Suprapubic skin (tissue), 4 donors: ENCODE data around the gene CNOT3. TPM values are rescaled to one million over a fixed set of nuclear protein-coding genes. Genes with fewer than 3 reads are reported as not detected.

Experiments used
- DNase-seq, 2 donors: peaks; one replicate each; pipeline ENCODE4 v3.0.0-alpha.2; 2019; ENCODE audit warnings: low spot score in 2 of 2
- H3K27ac ChIP-seq: fragments of 200-600 bp; sonication (generic); one replicate; pipeline ENCODE4 v1.5.1; 2019
- H3K27me3 ChIP-seq: fragments of 200-600 bp; sonication (generic); one replicate; pipeline ENCODE4 v1.5.1; 2019
- H3K36me3 ChIP-seq: fragments of 200-600 bp; sonication (generic); one replicate; pipeline ENCODE4 v1.5.1; 2019
- H3K4me1 ChIP-seq: fragments of 200-600 bp; sonication (generic); one replicate; pipeline ENCODE4 v1.5.1; 2019
- H3K4me3 ChIP-seq: fragments of 200-600 bp; sonication (generic); one replicate; pipeline ENCODE4 v1.5.1; 2019; ENCODE audit warnings: mild to moderate bottlenecking
- H3K9me3 ChIP-seq: fragments of 200-600 bp; sonication (generic); one replicate; pipeline ENCODE4 v1.5.1; 2019
- EP300 ChIP-seq: sonication (generic); formaldehyde crosslinking; IDR thresholded peaks from one replicate; pipeline ENCODE4 v1.6.1; 2017; ENCODE audit warnings: antibody characterized with exemption
- POLR2A ChIP-seq, 2 donors: fragments of 450-650 bp; IDR thresholded peaks; one replicate each; pipeline ENCODE4 v1.6.1; 2017; ENCODE audit warnings: antibody characterized with exemption in 2 of 2, mild to moderate bottlenecking in 2 of 2, moderate library complexity in 2 of 2
- WGBS: methylation state at CpG from one replicate; pipeline ENCODE4 v1.1.5; 2018; 5-methylcytosine and 5-hydroxymethylcytosine counted together
- total RNA-seq, 4 donors: library from RNA; depleted of rRNA; stranded (reverse); fragments of >200 nt; gene quantifications; one replicate each; pipeline ENCODE4 v1.1.0, GENCODE V29; 2016
- TF ChIP-seq, protein P1 (sequence below), 2 donors: fragments of 200-600 bp in 1 of 2; fragments of 450-650 bp in 1 of 2; sonication (generic) in 1 of 2; IDR thresholded peaks; one replicate each; pipeline ENCODE4 v1.5.1; 2016 to 2019; ENCODE audit warnings: antibody characterized with exemption in 2 of 2, mild to moderate bottlenecking in 1 of 2, moderate library complexity in 1 of 2

CNOT3 gene
- total RNA-seq, 4 donors from 2014 or later = 27.3 to 40.7 (median 35.2) TPM

DNA sequence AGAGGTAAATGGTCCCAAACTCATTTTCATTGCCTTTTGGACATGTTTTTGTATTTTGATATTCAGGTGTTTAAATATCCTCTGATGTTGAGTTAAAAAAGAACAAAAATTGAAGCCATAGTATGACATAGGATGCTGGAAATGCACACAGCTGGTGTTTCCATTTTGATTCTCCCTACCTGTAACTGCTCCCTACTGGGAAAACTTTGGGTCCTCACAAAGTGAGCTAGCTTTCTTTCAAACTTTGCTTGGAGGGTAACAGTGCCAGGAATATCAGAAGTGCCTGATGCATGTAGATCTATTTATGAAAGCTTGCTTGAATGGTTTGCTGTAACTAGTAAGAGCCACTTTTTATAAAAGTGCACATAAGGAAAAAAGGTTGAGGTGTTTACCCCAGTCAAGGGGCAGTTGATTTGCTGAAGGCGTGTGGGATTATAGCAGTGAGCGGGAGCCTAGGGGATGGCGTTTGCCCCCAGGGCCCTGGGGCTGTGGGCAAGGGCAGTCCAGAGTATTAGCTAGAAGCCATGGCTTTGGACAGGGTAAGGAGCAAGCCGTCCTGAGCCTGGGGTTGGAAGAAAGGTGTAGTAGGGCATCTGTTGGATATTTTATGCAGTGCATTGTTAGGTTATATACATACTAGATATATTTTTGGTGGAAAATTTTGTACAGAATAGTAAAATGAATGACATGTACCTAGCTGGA lies 67.4 kb downstream of the CNOT3 start:
- peaks cover 62% of the 10 kb centered on the region for H3K36me3 ChIP-seq
- TF ChIP-seq EP300 (no peak), POLR2A (IDR thresholded peaks at IDR 0.05) (no peak)
- TF ChIP-seq, protein P1, sequence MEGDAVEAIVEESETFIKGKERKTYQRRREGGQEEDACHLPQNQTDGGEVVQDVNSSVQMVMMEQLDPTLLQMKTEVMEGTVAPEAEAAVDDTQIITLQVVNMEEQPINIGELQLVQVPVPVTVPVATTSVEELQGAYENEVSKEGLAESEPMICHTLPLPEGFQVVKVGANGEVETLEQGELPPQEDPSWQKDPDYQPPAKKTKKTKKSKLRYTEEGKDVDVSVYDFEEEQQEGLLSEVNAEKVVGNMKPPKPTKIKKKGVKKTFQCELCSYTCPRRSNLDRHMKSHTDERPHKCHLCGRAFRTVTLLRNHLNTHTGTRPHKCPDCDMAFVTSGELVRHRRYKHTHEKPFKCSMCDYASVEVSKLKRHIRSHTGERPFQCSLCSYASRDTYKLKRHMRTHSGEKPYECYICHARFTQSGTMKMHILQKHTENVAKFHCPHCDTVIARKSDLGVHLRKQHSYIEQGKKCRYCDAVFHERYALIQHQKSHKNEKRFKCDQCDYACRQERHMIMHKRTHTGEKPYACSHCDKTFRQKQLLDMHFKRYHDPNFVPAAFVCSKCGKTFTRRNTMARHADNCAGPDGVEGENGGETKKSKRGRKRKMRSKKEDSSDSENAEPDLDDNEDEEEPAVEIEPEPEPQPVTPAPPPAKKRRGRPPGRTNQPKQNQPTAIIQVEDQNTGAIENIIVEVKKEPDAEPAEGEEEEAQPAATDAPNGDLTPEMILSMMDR (IDR thresholded peaks at IDR 0.05) = no peak
- no peaks in the 10 kb centered on the region for H3K9me3 ChIP-seq
- H3K27ac ChIP-seq = no peak overlapping the region
- no peak overlapping the region for H3K4me3 ChIP-seq
- DNase-seq = no peak
- WGBS = 84% methylated on average over 4 of the region's 4 CpGs
- peaks cover 85% of the 10 kb centered on the region for H3K4me1 ChIP-seq
- H3K27me3 ChIP-seq = no peaks in the 10 kb centered on the region

Other genes starting within 250 kb of the CNOT3 start
- gene CACNG7, start 228.5 kb upstream of the CNOT3 start, total RNA-seq = not detected
- under 1 TPM in 2 of 4 donors, not detected in 2; 0.08 to 0.25 TPM for gene CACNG8, start 174.8 kb upstream of the CNOT3 start, total RNA-seq
- not detected for gene CACNG6, start 146.1 kb upstream of the CNOT3 start, total RNA-seq
- gene VSTM1, start 73.9 kb upstream of the CNOT3 start, total RNA-seq = not detected
- not detected for gene TARM1, start 56.4 kb upstream of the CNOT3 start, total RNA-seq
- gene OSCAR, start 37.0 kb upstream of the CNOT3 start, total RNA-seq = 1 to 10 TPM in 3 of 4 donors, under 1 TPM in 1; 0.49 to 2.7 (median 1.8) TPM
- 10 to 100 TPM; 23.1 to 71.9 (median 46.4) TPM for gene NDUFA3, start 34.9 kb upstream of the CNOT3 start, total RNA-seq
- 10 to 100 TPM in 3 of 4 donors, 1 to 10 TPM in 1; 7.8 to 16.5 (median 11.5) TPM for gene TFPT, start 22.1 kb upstream of the CNOT3 start, total RNA-seq
- 10 to 100 TPM; 49.6 to 75.3 (median 55.4) TPM for gene PRPF31, start 22.0 kb upstream of the CNOT3 start, total RNA-seq
- gene LENG1, start 22.0 kb downstream of the CNOT3 start, total RNA-seq = 1 to 10 TPM; 2.6 to 4.6 (median 4.0) TPM
- 10 to 100 TPM in 2 of 4 donors, 1 to 10 TPM in 2; 3.4 to 22.8 (median 9.0) TPM for gene TMC4, start 35.4 kb downstream of the CNOT3 start, total RNA-seq
- 10 to 100 TPM; 54.7 to 96.5 (median 58.7) TPM for gene MBOAT7, start 51.8 kb downstream of the CNOT3 start, total RNA-seq
- 10 to 100 TPM; 42.7 to 76.3 (median 69.1) TPM for gene TSEN34, start 53.5 kb downstream of the CNOT3 start, total RNA-seq
- gene RPS9, start 63.1 kb downstream of the CNOT3 start, total RNA-seq = 1,000 to 10,000 TPM; 1,403 to 3,061 (median 2,817) TPM
- gene LILRB3, start 85.2 kb downstream of the CNOT3 start, total RNA-seq = 1 to 10 TPM in 3 of 4 donors, under 1 TPM in 1; 0.34 to 5.7 (median 2.9) TPM
- gene LILRA6, start 105.0 kb downstream of the CNOT3 start, total RNA-seq = under 1 TPM in 1 of 4 donors, not detected in 3; 0.51 TPM
- gene LILRB5, start 119.5 kb downstream of the CNOT3 start, total RNA-seq = 1 to 10 TPM in 2 of 4 donors, under 1 TPM in 2; 0.68 to 3.4 (median 2.0) TPM
- under 1 TPM in 3 of 4 donors, not detected in 1; 0.38 to 0.80 (median 0.64) TPM for gene LILRB2, start 143.3 kb downstream of the CNOT3 start, total RNA-seq
- gene LILRA5, start 175.4 kb downstream of the CNOT3 start, total RNA-seq = not detected
- gene LILRA4, start 201.4 kb downstream of the CNOT3 start, total RNA-seq = under 1 TPM in 3 of 4 donors, not detected in 1; 0.48 to 0.72 (median 0.55) TPM
- 1 to 10 TPM; 1.0 to 1.9 (median 1.5) TPM for gene LAIR1, start 227.2 kb downstream of the CNOT3 start, total RNA-seq